MG63 (cell line): ENCODE measurements around the gene MTHFR. TPM values are rescaled to one million over a fixed set of nuclear protein-coding genes. Genes with fewer than 3 reads are reported as not detected.
A peak's percentile ranks its signal among the peaks of the same experiment; 100 is the strongest.

Experiments used
- DNase-seq: peaks from one replicate; pipeline ENCODE4 v3.0.0-alpha.2; 2020
- H3K27me3 ChIP-seq: fragments of 250-450 bp; sonication (Bioruptor Pico); 2 replicates; pipeline ENCODE4 v1.5.1; 2020; ENCODE audit warnings: mild to moderate bottlenecking, moderate library complexity
- H3K36me3 ChIP-seq: fragments of 250-450 bp; sonication (Bioruptor Pico); 2 replicates; pipeline ENCODE4 v1.5.1; 2020; ENCODE audit warnings: mild to moderate bottlenecking, moderate library complexity
- H3K4me3 ChIP-seq: fragments of 250-450 bp; sonication (Bioruptor Pico); 2 replicates; pipeline ENCODE4 v1.5.1; 2020; ENCODE audit warnings: mild to moderate bottlenecking, moderate library complexity
- H3K9me3 ChIP-seq: fragments of 250-450 bp; sonication (Bioruptor Pico); 2 replicates; pipeline ENCODE4 v1.5.1; 2020; ENCODE audit warnings: mild to moderate bottlenecking, moderate library complexity
- total RNA-seq: library from RNA; depleted of rRNA; stranded (reverse); fragments of >200 nt; shearing (Covaris generic); gene quantifications from 2 replicates; pipeline ENCODE4 v1.2.3, GENCODE V29; 2014; ENCODE audit warnings: low replicate concordance

MTHFR gene
- total RNA-seq, 1 experiment from 2014 or later, result 7.8 TPM

GRCh38 chr1:11836955-11837766 is 31.4 kb upstream of the MTHFR start:
- Histone ChIP-seq H3K9me3 (no peaks in the 10 kb centered on the region), H3K36me3 (peaks cover 35% of the 10 kb centered on the region), H3K4me3 (no peak overlapping the region), H3K27me3 (no peaks in the 10 kb centered on the region)
- no peak for DNase-seq

GRCh38 chr1:11835441-11836225 is 29.9 kb upstream of the MTHFR start:
- Histone ChIP-seq H3K27me3 (no peaks in the 10 kb centered on the region), H3K4me3 (no peak overlapping the region), H3K36me3 (peaks cover 34% of the 10 kb centered on the region), H3K9me3 (no peaks in the 10 kb centered on the region)
- no peak for DNase-seq

- no peaks in the 10 kb centered on the region for H3K9me3 ChIP-seq
- no peak for DNase-seq
- H3K4me3 ChIP-seq, result no peak overlapping the region
- H3K27me3 ChIP-seq, result no peaks in the 10 kb centered on the region
- peaks cover 28% of the 10 kb centered on the region for H3K36me3 ChIP-seq
These were observed 28.1 kb upstream of the MTHFR start for GRCh38 chr1:11833900-11834299.

GRCh38 chr1:11833497-11833896 is 27.7 kb upstream of the MTHFR start:
- H3K36me3 ChIP-seq, result peaks cover 28% of the 10 kb centered on the region
- H3K4me3 ChIP-seq, result no peak overlapping the region
- no peaks in the 10 kb centered on the region for H3K27me3 ChIP-seq
- no peak for DNase-seq
- no peaks in the 10 kb centered on the region for H3K9me3 ChIP-seq

GRCh38 chr1:11831945-11832725 is 26.4 kb upstream of the MTHFR start:
- Histone ChIP-seq H3K36me3 (peaks cover 26% of the 10 kb centered on the region), H3K4me3 (no peak overlapping the region), H3K9me3 (no peaks in the 10 kb centered on the region), H3K27me3 (no peaks in the 10 kb centered on the region)
- DNase-seq, result no peak

GRCh38 chr1:11828511-11828910 is 22.7 kb upstream of the MTHFR start:
- peaks cover 23% of the 10 kb centered on the region for H3K36me3 ChIP-seq
- H3K9me3 ChIP-seq, result no peaks in the 10 kb centered on the region
- H3K27me3 ChIP-seq, result no peaks in the 10 kb centered on the region
- no peak for DNase-seq
- H3K4me3 ChIP-seq, result no peak overlapping the region

GRCh38 chr1:11826946-11827345 is 21.2 kb upstream of the MTHFR start:
- peaks cover 21% of the 10 kb centered on the region for H3K36me3 ChIP-seq
- H3K9me3 ChIP-seq, result no peaks in the 10 kb centered on the region
- no peaks in the 10 kb centered on the region for H3K27me3 ChIP-seq
- no peak overlapping the region for H3K4me3 ChIP-seq
- no peak for DNase-seq

- H3K36me3 ChIP-seq, result peaks cover 22% of the 10 kb centered on the region
- no peaks in the 10 kb centered on the region for H3K9me3 ChIP-seq
- no peak overlapping the region for H3K4me3 ChIP-seq
- DNase-seq, result no peak
- no peaks in the 10 kb centered on the region for H3K27me3 ChIP-seq
These were observed 19.4 kb upstream of the MTHFR start for GRCh38 chr1:11825131-11825530.

- Histone ChIP-seq H3K36me3 (peaks cover 22% of the 10 kb centered on the region), H3K27me3 (no peaks in the 10 kb centered on the region), H3K4me3 (no peak overlapping the region), H3K9me3 (no peaks in the 10 kb centered on the region)
- DNase-seq, result no peak
These were observed 17.8 kb upstream of the MTHFR start for GRCh38 chr1:11823366-11824137.

GRCh38 chr1:11822091-11822490 is 16.3 kb upstream of the MTHFR start:
- H3K4me3 ChIP-seq, result no peak overlapping the region
- H3K36me3 ChIP-seq, result peaks cover 29% of the 10 kb centered on the region
- H3K27me3 ChIP-seq, result no peaks in the 10 kb centered on the region
- no peak for DNase-seq
- H3K9me3 ChIP-seq, result no peaks in the 10 kb centered on the region

- no peak overlapping the region for H3K4me3 ChIP-seq
- H3K36me3 ChIP-seq, result peaks cover 38% of the 10 kb centered on the region
- no peaks in the 10 kb centered on the region for H3K9me3 ChIP-seq
- no peak for DNase-seq
- H3K27me3 ChIP-seq, result no peaks in the 10 kb centered on the region
These were observed 11.4 kb upstream of the MTHFR start for GRCh38 chr1:11817192-11817591.

- H3K36me3 ChIP-seq, result peaks cover 31% of the 10 kb centered on the region
- no peaks in the 10 kb centered on the region for H3K9me3 ChIP-seq
- H3K27me3 ChIP-seq, result no peaks in the 10 kb centered on the region
- no peak for DNase-seq
- H3K4me3 ChIP-seq, result no peak overlapping the region
These were observed 7.3 kb upstream of the MTHFR start for GRCh38 chr1:11813021-11813420.

- Histone ChIP-seq H3K36me3 (peaks cover 24% of the 10 kb centered on the region), H3K9me3 (no peaks in the 10 kb centered on the region), H3K4me3 (peak overlapping the region; percentile 83), H3K27me3 (no peaks in the 10 kb centered on the region)
- no peak for DNase-seq
These were observed 1.4 kb upstream of the MTHFR start for GRCh38 chr1:11807133-11807532.

GRCh38 chr1:11806307-11806936 is 658 bp upstream of the MTHFR start:
- H3K9me3 ChIP-seq, result no peaks in the 10 kb centered on the region
- H3K36me3 ChIP-seq, result peaks cover 24% of the 10 kb centered on the region
- no peaks in the 10 kb centered on the region for H3K27me3 ChIP-seq
- DNase-seq, result no peak
- peak overlapping the region; percentile 83 for H3K4me3 ChIP-seq

- Histone ChIP-seq H3K27me3 (no peaks in the 10 kb centered on the region), H3K36me3 (peaks cover 21% of the 10 kb centered on the region)
- peak; percentile 38 for DNase-seq
These were observed 920 bp downstream of the MTHFR start for GRCh38 chr1:11804666-11805421.

More at GRCh38 chr1:11804666-11805421, 920 bp downstream of the MTHFR start:
- no peaks in the 10 kb centered on the region for H3K9me3 ChIP-seq
- peak overlapping the region; percentile 83 for H3K4me3 ChIP-seq
